ENCODE measurements around the gene GGT5. TPM values are rescaled to one million over a fixed set of nuclear protein-coding genes. Genes with fewer than 3 reads are reported as not detected.
"Not testable (repeated sequence)": the region's sequence is repeated elsewhere in the genome, so short reads cannot be mapped to it uniquely, and the experiment has no call there.

GGT5 gene
- total and polyA plus RNA-seq, 2 of the 13 experiments (the other 11 are each of a cell fraction or from before 2014, with no cell fraction given) = 0.69 to 3.1 TPM

GRCh38 chr22:24292202-24292830 is 47.4 kb upstream of the GGT5 start (continued):
- TF ChIP-seq PAXIP1 (CRISPR knock-in tag; conservative IDR thresholded peaks at IDR 0.05) (0 out of 2 replicates have a peak, but pooled peaks have one; percentile 43), GATAD2A (CRISPR knock-in tag; IDR thresholded peaks at IDR 0.05) (peak; percentile 50; the same call in 1 of the 2 replicates), HNF4G (IDR thresholded peaks at IDR 0.05; ENCODE audit: borderline replicate concordance, low read depth, low read length) (peak; percentile 37; the same call in 1 of the 2 replicates), SOX6 (CRISPR knock-in tag; IDR thresholded peaks at IDR 0.05) (0 out of 2 replicates have a peak, but pooled peaks have one; percentile 15), NCOR1 (IDR thresholded peaks at IDR 0.05; ENCODE audit: borderline replicate concordance, low read length) (peak; percentile 57; the same call in 1 of the 2 replicates), CEBPG (CRISPR knock-in tag; IDR thresholded peaks at IDR 0.05) (peak; percentile 67; the same call in 1 of the 2 replicates), HMG20A (CRISPR knock-in tag; IDR thresholded peaks at IDR 0.05; ENCODE audit: borderline replicate concordance) (peak; percentile 29; the same call in 1 of the 2 replicates), NCOA2 (CRISPR knock-in tag; IDR thresholded peaks at IDR 0.05) (0 out of 2 replicates have a peak, but pooled peaks have one; percentile 24), NR2F1 (CRISPR knock-in tag; IDR thresholded peaks at IDR 0.05) (peak; percentile 23 to 83; a peak in 2 of 4 replicates), HNF4A (CRISPR knock-in tag; IDR thresholded peaks at IDR 0.05) (peak; percentile 75)
- not testable (repeated sequence) for TF ChIP-seq HNF4G (CRISPR knock-in tag; IDR thresholded peaks at IDR 0.05; ENCODE audit: borderline replicate concordance, low read depth); SOX6 (IDR thresholded peaks at IDR 0.05)
- TF ChIP-seq, protein P1, sequence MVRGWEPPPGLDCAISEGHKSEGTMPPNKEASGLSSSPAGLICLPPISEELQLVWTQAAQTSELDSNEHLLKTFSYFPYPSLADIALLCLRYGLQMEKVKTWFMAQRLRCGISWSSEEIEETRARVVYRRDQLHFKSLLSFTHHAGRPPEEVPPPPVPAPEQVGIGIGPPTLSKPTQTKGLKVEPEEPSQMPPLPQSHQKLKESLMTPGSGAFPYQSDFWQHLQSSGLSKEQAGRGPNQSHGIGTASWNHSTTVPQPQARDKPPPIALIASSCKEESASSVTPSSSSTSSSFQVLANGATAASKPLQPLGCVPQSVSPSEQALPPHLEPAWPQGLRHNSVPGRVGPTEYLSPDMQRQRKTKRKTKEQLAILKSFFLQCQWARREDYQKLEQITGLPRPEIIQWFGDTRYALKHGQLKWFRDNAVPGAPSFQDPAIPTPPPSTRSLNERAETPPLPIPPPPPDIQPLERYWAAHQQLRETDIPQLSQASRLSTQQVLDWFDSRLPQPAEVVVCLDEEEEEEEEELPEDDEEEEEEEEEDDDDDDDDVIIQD (CRISPR knock-in tag; IDR thresholded peaks at IDR 0.05; ENCODE audit: low read depth) = peak; percentile 60; the same call in 1 of the 2 replicates

All from HepG2 (cell line).